SH-SY5Y (cell line): ENCODE results near the gene TCTN1.

Experiments
- GATA2 ChIP-seq: IDR thresholded peaks from 2 replicates; pipeline ENCODE4 v1.6.1; 2011; ENCODE audit warnings: mild to moderate bottlenecking, low read depth, low read length
- GATA3 ChIP-seq: IDR thresholded peaks from 2 replicates; pipeline ENCODE4 v1.6.1; 2011; ENCODE audit warnings: low read depth, mild to moderate bottlenecking, low read length, moderate library complexity

GRCh38 chr12:110565894-110566871, 47.7 kb upstream of the TCTN1 start:
- TF ChIP-seq GATA2 (no peak), GATA3 (no peak)
